Measurements from ENCODE around the gene FOXO1. TPM values are rescaled to one million over a fixed set of nuclear protein-coding genes. Genes with fewer than 3 reads are reported as not detected.
A peak's percentile ranks its signal among the peaks of the same experiment; 100 is the strongest.

Gene FOXO1
- total and polyA plus RNA-seq, 2 of the 13 experiments (the other 11 are each of a cell fraction or from before 2014, with no cell fraction given) = 8.1 to 13.1 TPM

GRCh38 chr13:40517486-40518480, 148.7 kb downstream of the FOXO1 start:
- H3K79me2 ChIP-seq (ENCODE audit: insufficient read depth, low read length) = no peaks in the 10 kb centered on the region
- POLR2A ChIA-PET = no interaction called here
- no peaks in the 10 kb centered on the region for H4K20me1 ChIP-seq (ENCODE audit: insufficient read depth, low read length)
- no peak overlapping the region for H2AFZ ChIP-seq (ENCODE audit: low read length)
- no peaks in the 10 kb centered on the region for H3K9me3 ChIP-seq (ENCODE audit: low read length)
- no peaks in the 10 kb centered on the region for H3K27me3 ChIP-seq (ENCODE audit: control insufficient read depth in 1 of 2, insufficient read depth in 2 of 2, low read length in 2 of 2)
- WGBS (ENCODE audit: low lambda C conversion rate) = 91% methylated on average over 8 of the region's 8 CpGs
- peak; percentile 51; the same call in 2 of the 3 replicates for ATAC-seq
- H3K4me1 ChIP-seq (ENCODE audit: insufficient read depth, low read length) = peaks cover 44% of the 10 kb centered on the region
- no peak for DNase-seq (ENCODE audit: low spot score)
- H3K4me2 ChIP-seq (ENCODE audit: low read depth, low read length) = no peak overlapping the region
- no peak for FAIRE-seq
- BruUV-seq (replicated peaks) = no TSS peak
- H3K4me3 ChIP-seq (replicated peaks in 1 of 3; ENCODE audit: insufficient read depth in 1 of 3, low read depth in 2 of 3, low read length in 3 of 3) = no peak overlapping the region
- H3K9ac ChIP-seq (ENCODE audit: insufficient read depth, low read depth, low read length) = no peak overlapping the region
- TF ChIP-seq ZNF329 (CRISPR knock-in tag; IDR thresholded peaks at IDR 0.05; ENCODE audit: low read depth) (no peak), HNRNPK (IDR thresholded peaks at IDR 0.05; ENCODE audit: low read depth, low read length, poor library complexity, severe bottlenecking) (no peak), GATAD2A (CRISPR knock-in tag; IDR thresholded peaks at IDR 0.05) (no peak), ZNF34 (CRISPR knock-in tag; IDR thresholded peaks at IDR 0.05; ENCODE audit: borderline replicate concordance) (no peak), ZNF263 (CRISPR knock-in tag; IDR thresholded peaks at IDR 0.05) (no peak), KDM5B (CRISPR knock-in tag; IDR thresholded peaks at IDR 0.05; ENCODE audit: borderline replicate concordance) (no peak)
- intact Hi-C loops (cut with micrococcal nuclease; ENCODE audit: unreplicated experiment) (no loop called here), in situ Hi-C loops (cut with HindIII; ENCODE audit: extremely low pct_ligation_motif_present, low pct_unique_long_range_greater_than_20kb) (no loop called here)
- H3K27ac ChIP-seq (ENCODE audit: extremely low read length, insufficient read depth, low read length) = no peak overlapping the region
- CTCF ChIA-PET (ENCODE audit: low intra/inter-chr PET ratio, low total read pairs) = no interaction called here
- H3K36me3 ChIP-seq (replicated peaks in 1 of 2; ENCODE audit: control insufficient read depth in 1 of 2, insufficient read depth in 2 of 2, low read length in 2 of 2) = no peaks in the 10 kb centered on the region

- Histone ChIP-seq H2AFZ (ENCODE audit: low read length) (no peak overlapping the region), H3K27me3 (ENCODE audit: control insufficient read depth in 1 of 2, insufficient read depth in 2 of 2, low read length in 2 of 2) (no peaks in the 10 kb centered on the region), H3K9me3 (ENCODE audit: low read length) (no peaks in the 10 kb centered on the region), H4K20me1 (ENCODE audit: insufficient read depth, low read length) (no peaks in the 10 kb centered on the region), H3K79me2 (ENCODE audit: insufficient read depth, low read length) (no peaks in the 10 kb centered on the region), H3K4me1 (ENCODE audit: insufficient read depth, low read length) (peaks cover 44% of the 10 kb centered on the region), H3K9ac (ENCODE audit: insufficient read depth, low read depth, low read length) (no peak overlapping the region), H3K4me2 (ENCODE audit: low read depth, low read length) (no peak overlapping the region), H3K36me3 (replicated peaks in 1 of 2; ENCODE audit: control insufficient read depth in 1 of 2, insufficient read depth in 2 of 2, low read length in 2 of 2) (no peaks in the 10 kb centered on the region), H3K4me3 (replicated peaks in 1 of 3; ENCODE audit: insufficient read depth in 1 of 3, low read depth in 2 of 3, low read length in 3 of 3) (no peak overlapping the region), H3K27ac (ENCODE audit: extremely low read length, insufficient read depth, low read length) (no peak overlapping the region)
- POLR2A ChIA-PET = no interaction called here
- DNase-seq (ENCODE audit: low spot score) (no peak), ATAC-seq (no peak), FAIRE-seq (no peak)
- 92% methylated on average over 1 of the region's 1 CpG for WGBS (ENCODE audit: low lambda C conversion rate)
- no TSS peak for BruUV-seq (replicated peaks)
- CTCF ChIA-PET (ENCODE audit: low intra/inter-chr PET ratio, low total read pairs) = no interaction called here
- intact Hi-C loops (cut with micrococcal nuclease; ENCODE audit: unreplicated experiment) (no loop called here), in situ Hi-C loops (cut with HindIII; ENCODE audit: extremely low pct_ligation_motif_present, low pct_unique_long_range_greater_than_20kb) (no loop called here)
- TF ChIP-seq GATAD1 (CRISPR knock-in tag; IDR thresholded peaks at IDR 0.05) = no peak
- no peak for TF ChIP-seq TFAP4 (IDR thresholded peaks at IDR 0.05; ENCODE audit: borderline replicate concordance, low read depth)
- no peak for TF ChIP-seq ZNF235 (CRISPR knock-in tag; IDR thresholded peaks at IDR 0.05; ENCODE audit: borderline replicate concordance)
- no peak for TF ChIP-seq ZNF354B (CRISPR knock-in tag; IDR thresholded peaks at IDR 0.05)
- no peak for TF ChIP-seq ZNF543 (CRISPR knock-in tag; IDR thresholded peaks at IDR 0.05)
- no peak for TF ChIP-seq REXO4 (CRISPR knock-in tag; IDR thresholded peaks at IDR 0.05; ENCODE audit: borderline replicate concordance)
- no peak for TF ChIP-seq ZNF720 (CRISPR knock-in tag; IDR thresholded peaks at IDR 0.05)
- TF ChIP-seq MED13 (CRISPR knock-in tag; IDR thresholded peaks at IDR 0.05) = no peak
- TF ChIP-seq ZNF549 (CRISPR knock-in tag; IDR thresholded peaks at IDR 0.05) = no peak
- TF ChIP-seq ZMAT5 (CRISPR knock-in tag; IDR thresholded peaks at IDR 0.05; ENCODE audit: borderline replicate concordance, low read depth) = no peak
- no peak for TF ChIP-seq KDM6A (CRISPR knock-in tag; IDR thresholded peaks at IDR 0.05; ENCODE audit: low read depth)
- no peak for TF ChIP-seq ZBTB7B (CRISPR knock-in tag; IDR thresholded peaks at IDR 0.05)
- no peak for TF ChIP-seq NR2C2 (CRISPR knock-in tag; IDR thresholded peaks at IDR 0.05; ENCODE audit: borderline replicate concordance)
- TF ChIP-seq XBP1 (CRISPR knock-in tag; IDR thresholded peaks at IDR 0.05) = no peak
Observed at GRCh38 chr13:40515702-40516101, 150.7 kb downstream of the FOXO1 start.
